NT2/D1 (cell line): ENCODE measurements around the gene KIAA1328.

Experiments
- SUZ12 ChIP-seq: IDR thresholded peaks from 2 replicates; pipeline ENCODE4 v1.6.1; 2011; ENCODE audit not compliant: insufficient read length, insufficient read depth; ENCODE audit errors: extremely low read depth
- YY1 ChIP-seq: IDR thresholded peaks from 2 replicates; pipeline ENCODE4 v1.6.1; 2011; ENCODE audit not compliant: insufficient read length, insufficient read depth
- ZNF274 ChIP-seq: IDR thresholded peaks from 2 replicates; pipeline ENCODE4 v1.6.1; 2011; ENCODE audit warnings: mild to moderate bottlenecking, low read depth, low read length

DNA sequence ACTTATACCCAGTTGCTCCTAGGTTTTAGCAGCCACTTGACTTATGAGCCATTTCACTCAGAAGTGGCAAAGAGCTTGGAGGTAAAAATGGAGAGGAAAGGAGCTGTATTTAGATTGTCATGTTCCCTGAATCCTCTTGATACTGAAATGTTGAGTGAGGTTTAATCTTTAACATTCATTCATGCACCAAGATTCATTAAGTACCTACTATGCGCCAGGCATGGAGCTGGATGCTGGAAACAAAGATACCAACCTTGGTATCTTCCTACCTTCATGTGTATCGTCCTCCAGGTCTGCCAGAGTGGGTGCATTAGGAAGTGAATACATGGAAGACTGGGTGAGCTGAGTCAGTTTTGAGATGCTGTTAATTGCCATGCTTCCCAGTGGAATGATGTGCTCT, 23.8 kb upstream of the KIAA1328 start:
- no peak for TF ChIP-seq YY1
- no peak for TF ChIP-seq SUZ12
- TF ChIP-seq ZNF274, result no peak
